Keratinocyte (primary cell): ENCODE results near the gene CNPY1.
"Not testable (repeated sequence)": the region's sequence is repeated elsewhere in the genome, so short reads cannot be mapped to it uniquely, and the experiment has no call there.

ENCODE experiments used
- EZH2 ChIP-seq: IDR thresholded peaks from one replicate; pipeline ENCODE4 v1.6.1; 2012; ENCODE audit warnings: inconsistent platforms, mild to moderate bottlenecking, low read length, moderate library complexity
- TF ChIP-seq, protein P1 (sequence below), 3 experiments: IDR thresholded peaks in 1 of 3; conservative IDR thresholded peaks in 1 of 3; optimal IDR thresholded peaks in 1 of 3; 2 replicates in 2 of 3; 3 replicates in 1 of 3; pipeline versions ENCODE3 to v1.5.1; 2011; ENCODE audit warnings: low read length in 3 of 3, mild to moderate bottlenecking in 3 of 3, moderate library complexity in 2 of 3, control low read depth in 1 of 3, inconsistent platforms in 1 of 3; ENCODE audit not compliant: insufficient read depth in 2 of 3; ENCODE audit errors: extremely low read depth in 1 of 3

DNA sequence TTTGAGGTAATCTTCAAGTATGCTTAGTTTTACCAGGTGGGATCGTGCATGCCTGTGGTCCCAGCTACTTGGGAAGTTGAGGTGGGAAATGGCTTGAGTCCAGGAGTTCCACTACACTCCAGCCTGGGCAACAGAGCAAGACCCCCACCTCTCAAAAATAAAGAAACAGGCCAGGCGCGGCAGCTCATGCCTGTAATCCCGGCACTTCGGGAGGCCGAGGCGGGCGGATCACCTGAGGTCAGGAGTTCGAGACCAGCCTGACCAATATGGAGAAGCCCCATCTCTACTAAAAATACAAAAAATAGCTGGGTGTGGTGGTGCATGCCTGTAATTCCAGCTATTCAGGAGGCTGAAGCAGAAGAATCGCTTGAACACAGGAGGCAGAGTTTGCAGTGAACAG, 16.6 kb upstream of the CNPY1 start:
- TF ChIP-seq, protein P1, sequence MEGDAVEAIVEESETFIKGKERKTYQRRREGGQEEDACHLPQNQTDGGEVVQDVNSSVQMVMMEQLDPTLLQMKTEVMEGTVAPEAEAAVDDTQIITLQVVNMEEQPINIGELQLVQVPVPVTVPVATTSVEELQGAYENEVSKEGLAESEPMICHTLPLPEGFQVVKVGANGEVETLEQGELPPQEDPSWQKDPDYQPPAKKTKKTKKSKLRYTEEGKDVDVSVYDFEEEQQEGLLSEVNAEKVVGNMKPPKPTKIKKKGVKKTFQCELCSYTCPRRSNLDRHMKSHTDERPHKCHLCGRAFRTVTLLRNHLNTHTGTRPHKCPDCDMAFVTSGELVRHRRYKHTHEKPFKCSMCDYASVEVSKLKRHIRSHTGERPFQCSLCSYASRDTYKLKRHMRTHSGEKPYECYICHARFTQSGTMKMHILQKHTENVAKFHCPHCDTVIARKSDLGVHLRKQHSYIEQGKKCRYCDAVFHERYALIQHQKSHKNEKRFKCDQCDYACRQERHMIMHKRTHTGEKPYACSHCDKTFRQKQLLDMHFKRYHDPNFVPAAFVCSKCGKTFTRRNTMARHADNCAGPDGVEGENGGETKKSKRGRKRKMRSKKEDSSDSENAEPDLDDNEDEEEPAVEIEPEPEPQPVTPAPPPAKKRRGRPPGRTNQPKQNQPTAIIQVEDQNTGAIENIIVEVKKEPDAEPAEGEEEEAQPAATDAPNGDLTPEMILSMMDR (optimal IDR thresholded peaks at IDR 0.05 in 1 of 3, IDR thresholded peaks at IDR 0.05 in 1 of 3, conservative IDR thresholded peaks at IDR 0.05 in 1 of 3; ENCODE audit: extremely low read depth in 1 of 3, insufficient read depth in 2 of 3, low read length in 3 of 3), result not testable (repeated sequence)
- not testable (repeated sequence) for TF ChIP-seq EZH2
